ENCODE measurements around the gene C18orf63.
A peak's percentile ranks its signal among the peaks of the same experiment; 100 is the strongest.

The C18orf63 gene

GRCh38 chr18:74334242-74334893 is 18.7 kb downstream of the C18orf63 start:
- no peak for DNase-seq (ENCODE audit: low read depth)
- H3K4me3 ChIP-seq (ENCODE audit: low read depth, low read length), result no peak overlapping the region
- TF ChIP-seq CTCF (IDR thresholded peaks at IDR 0.05; ENCODE audit: low read depth, low read length) (no peak), MAX (IDR thresholded peaks at IDR 0.05; ENCODE audit: low read depth, low read length) (no peak), MYC (IDR thresholded peaks at IDR 0.05; ENCODE audit: low read depth, low read length) (no peak), POLR2A (IDR thresholded peaks at IDR 0.05; ENCODE audit: extremely low read depth, insufficient read length) (no peak)

- no peak overlapping the region for H3K4me3 ChIP-seq (ENCODE audit: low read depth, low read length)
- no peak for TF ChIP-seq MYC (IDR thresholded peaks at IDR 0.05; ENCODE audit: low read depth, low read length)
- no peak for TF ChIP-seq POLR2A (IDR thresholded peaks at IDR 0.05; ENCODE audit: extremely low read depth, insufficient read length)
- no peak for TF ChIP-seq CTCF (IDR thresholded peaks at IDR 0.05; ENCODE audit: low read depth, low read length)
- TF ChIP-seq MAX (IDR thresholded peaks at IDR 0.05; ENCODE audit: low read depth, low read length), result no peak
- no peak for DNase-seq (ENCODE audit: low read depth)
Measured at GRCh38 chr18:74336656-74337055, 21.0 kb downstream of the C18orf63 start.

- TF ChIP-seq CTCF (IDR thresholded peaks at IDR 0.05; ENCODE audit: low read depth, low read length) (no peak), POLR2A (IDR thresholded peaks at IDR 0.05; ENCODE audit: extremely low read depth, insufficient read length) (no peak), MAX (IDR thresholded peaks at IDR 0.05; ENCODE audit: low read depth, low read length) (no peak), MYC (IDR thresholded peaks at IDR 0.05; ENCODE audit: low read depth, low read length) (no peak)
- H3K4me3 ChIP-seq (ENCODE audit: low read depth, low read length), result no peak overlapping the region
- DNase-seq (ENCODE audit: low read depth), result no peak
Measured at GRCh38 chr18:74337155-74337911, 21.7 kb downstream of the C18orf63 start.

- no peak for DNase-seq (ENCODE audit: low read depth)
- no peak overlapping the region for H3K4me3 ChIP-seq (ENCODE audit: low read depth, low read length)
- TF ChIP-seq MAX (IDR thresholded peaks at IDR 0.05; ENCODE audit: low read depth, low read length) (no peak), POLR2A (IDR thresholded peaks at IDR 0.05; ENCODE audit: extremely low read depth, insufficient read length) (no peak), MYC (IDR thresholded peaks at IDR 0.05; ENCODE audit: low read depth, low read length) (no peak), CTCF (IDR thresholded peaks at IDR 0.05; ENCODE audit: low read depth, low read length) (no peak)
Measured at GRCh38 chr18:74337912-74338309, 22.3 kb downstream of the C18orf63 start.

GRCh38 chr18:74342416-74343043 is 26.9 kb downstream of the C18orf63 start:
- peak; percentile 64 for DNase-seq (ENCODE audit: low read depth)
- no peak overlapping the region for H3K4me3 ChIP-seq (ENCODE audit: low read depth, low read length)
- peak; percentile 27 for TF ChIP-seq CTCF (IDR thresholded peaks at IDR 0.05; ENCODE audit: low read depth, low read length)
- no peak for TF ChIP-seq MAX (IDR thresholded peaks at IDR 0.05; ENCODE audit: low read depth, low read length)

Measured in NB4 (cell line).